SK-N-MC (cell line): ENCODE measurements around the gene KLHL15.

Experiments
- DNase-seq: peaks from one replicate; pipeline ENCODE4 v3.0.0-alpha.2; 2011; ENCODE audit warnings: low read depth, low spot score
- H3K27ac ChIP-seq: fragments of 200-600 bp; sonication (generic); 2 replicates; pipeline ENCODE4 v1.5.1; 2016; ENCODE audit warnings: mixed run types
- H3K36me3 ChIP-seq: fragments of 200-600 bp; sonication (generic); 2 replicates; pipeline ENCODE4 v1.6.1; 2017; ENCODE audit warnings: antibody characterized with exemption, low read length, mixed read lengths; ENCODE audit not compliant: insufficient read depth
- H3K4me3 ChIP-seq: fragments of 200-600 bp; sonication (generic); 2 replicates; pipeline ENCODE4 v1.5.1; 2016
- H3K9ac ChIP-seq: fragments of 200-600 bp; sonication (generic); 2 replicates; pipeline ENCODE4 v1.8.0; 2017; ENCODE audit warnings: mixed run types, mixed read lengths; ENCODE audit not compliant: insufficient read length
- H3K9me3 ChIP-seq: fragments of 200-600 bp; sonication (generic); 2 replicates; pipeline ENCODE4 v1.6.1; 2017; ENCODE audit warnings: low read depth, mild to moderate bottlenecking, antibody characterized with exemption, low read length, moderate library complexity, mixed read lengths
- EZH2 ChIP-seq: fragments of 200-600 bp; sonication (generic); IDR thresholded peaks from one replicate; pipeline ENCODE4 v1.6.1; 2017; ENCODE audit warnings: antibody characterized with exemption
- FOXP2 ChIP-seq: optimal IDR thresholded peaks from 2 replicates; pipeline ENCODE3; 2011; ENCODE audit warnings: mild to moderate bottlenecking, moderate library complexity; ENCODE audit not compliant: insufficient read depth; ENCODE audit errors: extremely low read length, control extremely low read depth
- POLR2AphosphoS5 ChIP-seq: IDR thresholded peaks from 2 replicates; pipeline ENCODE4 v1.6.1; 2012; ENCODE audit warnings: mild to moderate bottlenecking, low read depth, low read length, borderline replicate concordance

The KLHL15 gene

DNA sequence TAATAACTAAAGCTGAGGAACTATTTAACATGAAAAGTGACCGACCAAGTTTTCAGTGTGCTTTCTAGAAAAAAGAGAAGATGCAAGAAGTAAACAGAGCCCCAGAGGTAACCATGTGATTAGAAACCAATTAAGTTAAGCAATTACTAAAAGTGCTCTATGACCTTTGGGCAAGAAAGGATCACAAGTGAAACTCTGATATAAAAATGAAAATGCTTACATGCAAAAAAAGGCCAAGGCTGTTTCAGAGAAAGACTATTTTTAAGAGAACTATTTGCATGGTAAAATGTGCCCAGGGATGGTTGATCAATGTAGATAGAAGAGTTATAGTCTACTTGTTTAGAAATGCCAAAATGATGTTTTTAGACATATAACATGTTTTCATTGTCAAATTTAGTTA is 22.0 kb downstream of the KLHL15 start:
- no peak for DNase-seq
- no peaks in the 10 kb centered on the region for H3K9me3 ChIP-seq
- no peak for TF ChIP-seq FOXP2
- no peak for TF ChIP-seq POLR2AphosphoS5
- no peak for TF ChIP-seq EZH2

GRCh38 chrX:24002792-24003191 is 24.2 kb downstream of the KLHL15 start:
- Histone ChIP-seq H3K4me3 (no peak overlapping the region), H3K36me3 (peaks cover 25% of the 10 kb centered on the region), H3K27ac (no peak overlapping the region; the same call in 1 of the 2 replicates), H3K9me3 (no peaks in the 10 kb centered on the region), H3K9ac (no peak overlapping the region)
- TF ChIP-seq FOXP2 = no peak
- no peak for TF ChIP-seq EZH2
- TF ChIP-seq POLR2AphosphoS5 = no peak
- no peak for DNase-seq

More for the DNA sequence above, 22.0 kb downstream of the KLHL15 start:
- Histone ChIP-seq H3K4me3 (no peak overlapping the region), H3K36me3 (peaks cover 21% of the 10 kb centered on the region), H3K27ac (no peak overlapping the region), H3K9ac (no peak overlapping the region)

- Histone ChIP-seq H3K9ac (no peak overlapping the region), H3K36me3 (peaks cover 25% of the 10 kb centered on the region), H3K9me3 (no peaks in the 10 kb centered on the region), H3K27ac (no peak overlapping the region), H3K4me3 (no peak overlapping the region)
- no peak for DNase-seq
- TF ChIP-seq POLR2AphosphoS5 = no peak
- no peak for TF ChIP-seq FOXP2
- no peak for TF ChIP-seq EZH2
Observed at GRCh38 chrX:24002167-24002566, 24.8 kb downstream of the KLHL15 start.

- TF ChIP-seq POLR2AphosphoS5 = no peak
- no peak for TF ChIP-seq FOXP2
- no peak for TF ChIP-seq EZH2
- Histone ChIP-seq H3K36me3 (peaks cover 16% of the 10 kb centered on the region), H3K9ac (no peak overlapping the region), H3K27ac (no peak overlapping the region), H3K9me3 (no peaks in the 10 kb centered on the region), H3K4me3 (no peak overlapping the region)
- DNase-seq = no peak
Observed at GRCh38 chrX:23999671-24000070, 27.3 kb downstream of the KLHL15 start.

GRCh38 chrX:23993012-23993633 is 33.9 kb downstream of the KLHL15 start:
- no peaks in the 10 kb centered on the region for H3K9me3 ChIP-seq
- peaks cover 12% of the 10 kb centered on the region; the same call in 1 of the 2 replicates for H3K36me3 ChIP-seq
- peak overlapping the region; percentile 13; the same call in 1 of the 2 replicates for H3K27ac ChIP-seq
- H3K4me3 ChIP-seq = no peak overlapping the region
- H3K9ac ChIP-seq = no peak overlapping the region
- TF ChIP-seq POLR2AphosphoS5 (no peak), EZH2 (no peak), FOXP2 (no peak)
- no peak for DNase-seq

DNA sequence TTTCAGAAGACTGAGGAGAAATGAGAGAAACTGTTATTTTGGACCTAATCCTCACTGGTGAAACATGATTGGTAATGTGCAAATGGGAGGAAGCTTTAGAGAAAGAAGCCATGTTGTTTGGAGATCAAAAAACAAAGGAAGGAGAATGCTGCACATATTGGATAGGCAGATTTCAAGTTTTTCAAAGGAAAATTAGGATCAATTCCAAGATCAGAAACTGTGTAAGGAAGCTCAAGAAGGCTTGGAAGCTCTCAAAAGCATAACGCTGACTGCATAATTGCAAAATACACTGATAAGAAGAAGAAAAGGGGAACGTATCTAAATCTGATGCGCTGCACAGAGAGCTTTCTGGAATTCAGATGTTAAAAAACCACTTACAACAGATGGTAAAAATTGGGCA is 34.6 kb downstream of the KLHL15 start:
- Histone ChIP-seq H3K36me3 (peaks cover 19% of the 10 kb centered on the region; the same call in 1 of the 2 replicates), H3K4me3 (no peak overlapping the region), H3K9ac (no peak overlapping the region), H3K9me3 (no peaks in the 10 kb centered on the region), H3K27ac (no peak overlapping the region)
- DNase-seq = no peak
- TF ChIP-seq EZH2 = no peak
- no peak for TF ChIP-seq POLR2AphosphoS5

DNA sequence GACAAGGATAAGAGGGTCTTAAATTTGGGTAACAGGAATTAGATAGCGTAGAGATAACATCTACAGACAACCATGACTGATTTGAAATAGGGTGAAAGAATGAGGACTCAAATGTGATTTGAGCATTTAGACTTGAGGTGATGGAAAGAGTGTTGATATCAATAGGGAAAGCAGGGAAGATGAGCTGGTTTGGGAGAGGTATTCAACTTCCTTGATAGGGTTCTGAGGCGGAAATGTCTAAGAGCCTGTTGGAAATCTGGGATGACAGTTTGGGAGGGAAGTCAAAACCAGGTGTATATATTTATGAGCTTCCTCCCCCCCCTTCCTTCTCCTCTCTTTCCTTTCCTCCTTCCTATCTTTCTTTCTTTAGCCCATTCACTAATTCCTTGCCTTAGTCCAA is 36.5 kb downstream of the KLHL15 start:
- H3K27ac ChIP-seq = no peak overlapping the region
- H3K36me3 ChIP-seq = peaks cover 22% of the 10 kb centered on the region; the same call in 1 of the 2 replicates
- no peak for DNase-seq
- no peak overlapping the region for H3K4me3 ChIP-seq
- H3K9ac ChIP-seq = no peak overlapping the region
- H3K9me3 ChIP-seq = no peaks in the 10 kb centered on the region
- TF ChIP-seq EZH2 (no peak), POLR2AphosphoS5 (no peak), FOXP2 (no peak)

DNA sequence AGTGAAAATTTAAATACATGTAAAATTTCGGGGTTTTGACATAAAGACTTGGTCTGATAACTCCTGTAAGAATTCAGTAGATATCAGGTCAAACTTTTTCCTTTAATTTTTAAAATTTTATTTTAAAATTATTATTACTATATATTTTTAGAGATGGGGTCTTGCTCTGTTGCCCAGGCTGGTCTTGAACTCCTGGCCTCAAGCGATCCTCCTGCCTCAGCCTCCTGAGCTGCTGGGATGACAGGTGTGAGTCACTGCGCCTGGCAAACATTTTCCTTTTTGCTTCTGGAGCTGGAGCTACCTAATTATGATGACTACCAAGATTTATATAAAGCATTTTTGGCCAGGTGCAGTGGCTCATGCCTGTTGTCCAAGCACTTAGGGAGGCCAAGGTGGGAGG is 37.3 kb downstream of the KLHL15 start:
- Histone ChIP-seq H3K4me3 (no peak overlapping the region), H3K36me3 (peaks cover 24% of the 10 kb centered on the region; the same call in 1 of the 2 replicates), H3K27ac (no peak overlapping the region), H3K9me3 (no peaks in the 10 kb centered on the region), H3K9ac (no peak overlapping the region)
- DNase-seq = no peak
- no peak for TF ChIP-seq FOXP2
- TF ChIP-seq POLR2AphosphoS5 = no peak
- no peak for TF ChIP-seq EZH2

DNA sequence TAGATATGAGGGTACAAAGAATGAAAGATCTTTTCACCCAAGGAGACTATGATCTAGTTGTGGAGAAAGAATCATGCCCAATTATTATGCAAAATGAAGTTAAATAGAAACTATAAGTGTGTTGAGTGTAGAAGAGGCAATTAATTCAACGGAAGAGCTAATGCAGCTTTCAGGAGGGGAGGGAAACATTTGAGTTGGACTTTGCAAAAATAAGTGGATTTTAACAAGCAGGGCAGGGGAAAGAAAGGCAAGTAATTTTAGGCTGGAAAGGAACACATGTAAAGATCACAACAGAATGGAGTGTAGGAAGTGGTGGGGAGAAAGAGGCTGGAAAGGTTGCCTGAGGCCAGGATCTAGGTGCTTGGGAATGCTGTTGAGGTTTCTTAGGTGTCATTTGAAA is 44.1 kb downstream of the KLHL15 start:
- no peak overlapping the region for H3K27ac ChIP-seq
- no peak for TF ChIP-seq EZH2
- no peak for TF ChIP-seq FOXP2
- TF ChIP-seq POLR2AphosphoS5 = no peak
- H3K4me3 ChIP-seq = no peak overlapping the region
- H3K9me3 ChIP-seq = no peaks in the 10 kb centered on the region
- no peak for DNase-seq
- H3K36me3 ChIP-seq = peaks cover 14% of the 10 kb centered on the region; the same call in 1 of the 2 replicates
- H3K9ac ChIP-seq = no peak overlapping the region
